BE2C (cell line): ENCODE data around the gene C1QB.

Source experiments
- DNase-seq: peaks from one replicate; pipeline ENCODE4 v3.0.0-alpha.2; 2020
- H3K27me3 ChIP-seq: fragments of 250-450 bp; sonication (Bioruptor Pico); 2 replicates; pipeline ENCODE4 v1.5.1; 2020; ENCODE audit warnings: mild to moderate bottlenecking
- H3K36me3 ChIP-seq: fragments of 250-450 bp; sonication (Bioruptor Pico); 2 replicates; pipeline ENCODE4 v1.5.1; 2020; ENCODE audit warnings: mild to moderate bottlenecking
- H3K4me1 ChIP-seq: fragments of 250-450 bp; sonication (Bioruptor Pico); 2 replicates; pipeline ENCODE4 v1.5.1; 2020
- H3K4me3 ChIP-seq: 2 replicates; pipeline ENCODE4 v1.5.1; 2011; ENCODE audit warnings: low read depth, low read length
- H3K9me3 ChIP-seq: fragments of 250-450 bp; sonication (Bioruptor Pico); 2 replicates; pipeline ENCODE4 v1.5.1; 2020
- CTCF ChIP-seq: IDR thresholded peaks from 2 replicates; pipeline ENCODE4 v1.5.1; 2012; ENCODE audit warnings: mild to moderate bottlenecking, low read depth, low read length

Gene C1QB

DNA sequence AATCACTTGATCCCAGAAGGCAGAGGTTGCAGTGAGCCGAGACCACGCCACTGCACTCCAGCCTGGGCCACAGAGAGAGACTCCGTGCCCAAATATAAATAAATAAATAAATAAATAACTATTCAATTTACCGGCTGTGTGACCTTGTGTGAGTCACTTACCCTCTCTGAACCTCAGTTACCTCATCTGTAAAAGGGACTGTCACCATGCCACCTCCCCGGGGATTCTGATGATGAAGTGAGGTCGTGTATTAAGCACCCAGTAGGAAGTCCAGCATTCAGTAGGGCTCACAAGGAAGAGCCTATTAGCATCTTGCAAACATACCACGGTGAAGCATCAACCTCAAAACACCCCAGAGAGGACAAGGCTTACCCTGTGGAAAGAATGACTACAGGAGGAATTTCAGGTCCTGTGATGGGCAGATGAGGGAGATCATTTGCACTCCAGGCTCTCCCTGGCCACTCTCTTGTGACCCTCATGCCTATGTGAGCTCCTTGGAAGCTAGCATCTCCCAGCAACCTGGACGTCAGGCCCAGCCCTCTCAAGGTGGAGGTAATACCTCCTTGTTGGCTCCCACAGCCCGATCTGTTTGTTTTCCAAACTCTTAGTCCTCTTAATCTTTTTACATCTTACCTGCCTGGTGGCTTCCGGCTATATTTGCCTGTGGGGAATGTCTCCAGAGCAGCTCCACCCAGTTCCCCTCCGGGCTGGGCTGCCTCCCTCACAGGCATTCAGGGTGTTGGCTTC is 24.2 kb upstream of the C1QB start:
- no peaks in the 10 kb centered on the region for H3K4me1 ChIP-seq
- DNase-seq: no peak
- TF ChIP-seq CTCF: no peak
- H3K27me3 ChIP-seq: no peaks in the 10 kb centered on the region
- no peaks in the 10 kb centered on the region for H3K9me3 ChIP-seq
- no peaks in the 10 kb centered on the region for H3K36me3 ChIP-seq
- H3K4me3 ChIP-seq: no peak overlapping the region

DNA sequence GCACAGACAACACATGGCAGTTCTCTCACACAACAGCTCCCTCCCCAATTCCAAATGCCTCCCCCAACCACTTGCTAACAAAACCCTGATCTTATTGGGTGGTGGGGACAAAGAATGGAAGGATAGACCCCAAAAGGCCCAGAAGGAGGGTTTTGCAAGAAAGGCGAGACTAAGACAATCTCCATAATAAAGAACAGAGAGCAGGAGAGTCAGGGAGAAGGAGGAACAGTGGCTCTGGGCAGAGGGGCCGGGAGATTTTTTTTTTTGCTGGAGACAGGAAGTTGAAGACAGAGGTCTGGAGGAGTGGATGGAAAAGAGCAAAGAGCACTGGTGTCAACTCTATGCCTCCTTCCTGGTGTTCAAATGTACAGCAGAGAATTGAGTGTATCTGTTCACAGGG is 23.1 kb upstream of the C1QB start:
- TF ChIP-seq CTCF: no peak
- Histone ChIP-seq H3K9me3 (no peaks in the 10 kb centered on the region), H3K4me3 (no peak overlapping the region), H3K36me3 (no peaks in the 10 kb centered on the region), H3K27me3 (no peaks in the 10 kb centered on the region), H3K4me1 (no peaks in the 10 kb centered on the region)
- no peak for DNase-seq

- H3K36me3 ChIP-seq: no peaks in the 10 kb centered on the region
- TF ChIP-seq CTCF: no peak
- H3K4me1 ChIP-seq: no peaks in the 10 kb centered on the region
- no peaks in the 10 kb centered on the region for H3K27me3 ChIP-seq
- H3K9me3 ChIP-seq: no peaks in the 10 kb centered on the region
- H3K4me3 ChIP-seq: no peak overlapping the region
- DNase-seq: no peak
Measured at GRCh38 chr1:22633697-22634463, 19.2 kb upstream of the C1QB start.

DNA sequence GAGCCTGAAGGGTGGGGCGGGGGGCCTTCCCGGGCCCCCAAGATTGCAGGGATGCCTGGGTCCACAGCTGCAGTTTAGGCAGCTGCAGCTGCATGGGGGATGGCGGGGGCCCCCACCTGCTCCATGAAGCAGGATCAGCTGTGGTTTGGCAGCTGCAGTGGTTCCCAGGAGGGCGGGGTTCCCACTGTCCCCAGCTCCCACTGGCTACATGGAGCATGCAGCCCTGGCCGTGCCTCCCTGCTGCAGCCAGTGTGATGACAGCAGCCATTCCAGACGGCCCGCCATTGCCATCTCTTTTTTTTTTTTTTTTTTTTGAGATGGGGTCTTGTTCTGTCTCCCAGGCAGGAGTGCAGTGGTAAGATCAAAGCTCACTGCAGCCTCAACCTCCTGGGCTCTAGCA is 17.6 kb upstream of the C1QB start:
- Histone ChIP-seq H3K4me3 (no peak overlapping the region), H3K4me1 (no peaks in the 10 kb centered on the region), H3K27me3 (no peaks in the 10 kb centered on the region), H3K36me3 (no peaks in the 10 kb centered on the region), H3K9me3 (no peaks in the 10 kb centered on the region)
- DNase-seq: no peak
- no peak for TF ChIP-seq CTCF

DNA sequence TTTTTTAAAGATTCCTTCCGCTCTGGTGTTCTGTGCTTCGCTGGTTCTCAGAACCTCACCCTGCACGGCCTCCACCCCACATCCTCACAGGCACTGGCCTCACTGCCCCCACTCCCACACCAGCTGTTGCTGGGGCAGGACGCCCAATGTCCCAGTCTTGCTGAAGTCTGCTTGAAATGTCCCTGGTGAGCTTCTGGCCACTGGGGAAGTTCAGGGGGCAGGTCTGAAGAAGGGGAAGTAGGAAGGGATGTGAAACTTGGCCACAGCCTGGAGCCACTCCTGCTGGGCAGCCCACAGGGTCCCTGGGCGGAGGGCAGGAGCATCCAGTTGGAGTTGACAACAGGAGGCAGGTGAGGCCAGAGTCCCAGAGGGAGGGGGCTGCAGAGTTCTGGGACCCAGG is 16.7 kb upstream of the C1QB start, which contains the start of gene C1QA:
Gene C1QA (plus strand): TSS at position 276 of the 400 bp plus-strand sequence. CDS start 989 bp downstream, outside the sequence.
- Histone ChIP-seq H3K4me1 (no peaks in the 10 kb centered on the region), H3K9me3 (no peaks in the 10 kb centered on the region), H3K36me3 (no peaks in the 10 kb centered on the region), H3K4me3 (no peak within 1 kb of the TSS), H3K27me3 (no peaks in the 10 kb centered on the region)
- no peak for DNase-seq
- TF ChIP-seq CTCF: no peak

GRCh38 chr1:22636927-22637326 is 16.1 kb upstream of the C1QB start:
- DNase-seq: no peak
- H3K9me3 ChIP-seq: no peaks in the 10 kb centered on the region
- H3K4me3 ChIP-seq: no peak overlapping the region
- no peaks in the 10 kb centered on the region for H3K36me3 ChIP-seq
- H3K27me3 ChIP-seq: no peaks in the 10 kb centered on the region
- no peak for TF ChIP-seq CTCF
- no peaks in the 10 kb centered on the region for H3K4me1 ChIP-seq
